Prostate gland (tissue), 2 donors: ENCODE data around the gene LOXHD1.

Experiments used
- POLR2A ChIP-seq: fragments of 450-650 bp; IDR thresholded peaks from one replicate; pipeline ENCODE4 v1.6.1; 2016; ENCODE audit warnings: antibody characterized with exemption, mild to moderate bottlenecking
- TF ChIP-seq, protein P1 (sequence below), 4 experiments: fragments of 200-600 bp in 2 of 4; fragments of 450-650 bp in 2 of 4; sonication (generic) in 2 of 4; IDR thresholded peaks; 1 replicate in 3 of 4; 2 replicates in 1 of 4; pipeline ENCODE4 v1.5.1; 2016 to 2019; ENCODE audit warnings: antibody characterized with exemption in 4 of 4, mild to moderate bottlenecking in 2 of 4, moderate library complexity in 2 of 4

DNA sequence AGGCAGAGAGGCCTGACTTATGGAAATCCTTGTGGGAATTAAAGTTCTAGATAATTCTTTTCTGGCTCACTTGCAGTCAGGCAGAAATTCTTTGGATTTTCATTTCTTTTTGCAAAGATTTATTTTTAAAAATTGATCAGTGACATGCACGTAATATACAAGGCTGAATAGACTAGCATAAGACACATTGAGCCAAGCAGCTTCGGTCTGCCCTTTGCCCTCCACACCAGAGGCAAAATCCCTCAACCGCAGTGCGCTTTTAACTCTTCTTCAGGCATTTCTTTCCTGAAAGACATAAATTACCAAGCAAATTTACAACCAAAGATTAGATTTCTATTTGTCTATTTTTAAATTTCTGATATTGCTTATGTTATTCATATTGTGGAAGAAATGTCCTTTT is 227.9 kb downstream of the LOXHD1 start:
- no peak for TF ChIP-seq POLR2A
- TF ChIP-seq, protein P1, sequence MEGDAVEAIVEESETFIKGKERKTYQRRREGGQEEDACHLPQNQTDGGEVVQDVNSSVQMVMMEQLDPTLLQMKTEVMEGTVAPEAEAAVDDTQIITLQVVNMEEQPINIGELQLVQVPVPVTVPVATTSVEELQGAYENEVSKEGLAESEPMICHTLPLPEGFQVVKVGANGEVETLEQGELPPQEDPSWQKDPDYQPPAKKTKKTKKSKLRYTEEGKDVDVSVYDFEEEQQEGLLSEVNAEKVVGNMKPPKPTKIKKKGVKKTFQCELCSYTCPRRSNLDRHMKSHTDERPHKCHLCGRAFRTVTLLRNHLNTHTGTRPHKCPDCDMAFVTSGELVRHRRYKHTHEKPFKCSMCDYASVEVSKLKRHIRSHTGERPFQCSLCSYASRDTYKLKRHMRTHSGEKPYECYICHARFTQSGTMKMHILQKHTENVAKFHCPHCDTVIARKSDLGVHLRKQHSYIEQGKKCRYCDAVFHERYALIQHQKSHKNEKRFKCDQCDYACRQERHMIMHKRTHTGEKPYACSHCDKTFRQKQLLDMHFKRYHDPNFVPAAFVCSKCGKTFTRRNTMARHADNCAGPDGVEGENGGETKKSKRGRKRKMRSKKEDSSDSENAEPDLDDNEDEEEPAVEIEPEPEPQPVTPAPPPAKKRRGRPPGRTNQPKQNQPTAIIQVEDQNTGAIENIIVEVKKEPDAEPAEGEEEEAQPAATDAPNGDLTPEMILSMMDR (IDR thresholded peaks at IDR 0.05), result no peak
